GM12874 (cell line): ENCODE measurements around the gene SP8.

Experiments used
- CTCF ChIP-seq: IDR thresholded peaks from 2 replicates; pipeline ENCODE4 v1.5.1; 2011; ENCODE audit warnings: low read depth, mild to moderate bottlenecking, control low read depth, low read length, moderate library complexity; ENCODE audit not compliant: insufficient read depth

SP8 gene

GRCh38 chr7:20793248-20793647 lies 6.6 kb upstream of the SP8 start:
- TF ChIP-seq CTCF: no peak

- TF ChIP-seq CTCF: no peak
Observed at GRCh38 chr7:20791538-20792434, 5.1 kb upstream of the SP8 start.

DNA sequence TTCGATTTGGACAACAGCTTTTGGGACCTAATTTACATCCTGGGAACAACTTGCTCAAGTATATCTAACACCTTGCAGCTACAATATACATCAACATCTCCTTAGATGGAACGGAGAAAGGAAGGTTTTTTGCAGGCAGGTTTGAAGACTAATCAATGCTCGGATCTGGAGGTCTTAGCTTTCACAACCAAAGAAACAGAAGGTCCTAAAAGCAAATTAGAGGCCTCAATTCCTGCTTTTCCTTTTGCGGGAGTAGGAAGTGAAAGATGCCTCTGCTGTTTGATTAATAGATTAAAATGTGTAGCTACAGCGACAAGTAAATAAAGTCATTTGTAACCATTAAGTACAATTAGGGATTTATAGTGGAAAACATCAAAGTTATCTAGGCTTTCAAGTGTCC lies 3.7 kb upstream of the SP8 start:
- TF ChIP-seq CTCF: no peak

DNA sequence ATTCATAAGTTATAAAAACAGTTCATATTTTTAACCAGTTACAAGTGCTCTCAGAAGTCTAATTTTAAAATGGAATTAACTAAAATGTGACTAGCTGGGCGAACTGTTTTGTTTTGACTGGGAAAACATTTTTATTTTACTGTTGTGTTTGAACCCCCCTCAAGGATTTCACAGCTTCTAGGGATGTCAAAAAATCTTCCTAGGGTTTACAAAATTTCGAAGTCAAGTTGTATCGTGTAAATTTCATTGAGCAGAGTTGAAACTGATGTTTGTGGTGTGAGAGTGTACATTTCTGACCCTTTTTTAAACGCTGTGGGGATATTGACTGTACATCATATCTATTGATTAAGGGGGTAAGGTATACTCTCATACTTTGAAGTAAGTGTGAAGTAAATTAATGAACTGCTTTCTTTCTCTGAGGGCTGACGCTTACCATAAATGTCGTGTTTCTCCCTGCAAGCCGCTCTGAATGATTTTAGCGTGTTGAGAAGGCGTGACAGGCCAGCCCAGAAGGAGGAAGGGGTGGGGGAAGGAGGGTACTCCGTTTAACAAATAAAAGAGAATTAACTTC lies 1.8 kb upstream of the SP8 start:
- no peak for TF ChIP-seq CTCF

- TF ChIP-seq CTCF: no peak
Observed at GRCh38 chr7:20787660-20788419, 1.2 kb upstream of the SP8 start.

GRCh38 chr7:20786421-20786778 lies 286 bp downstream of the SP8 start:
- no peak for TF ChIP-seq CTCF

DNA sequence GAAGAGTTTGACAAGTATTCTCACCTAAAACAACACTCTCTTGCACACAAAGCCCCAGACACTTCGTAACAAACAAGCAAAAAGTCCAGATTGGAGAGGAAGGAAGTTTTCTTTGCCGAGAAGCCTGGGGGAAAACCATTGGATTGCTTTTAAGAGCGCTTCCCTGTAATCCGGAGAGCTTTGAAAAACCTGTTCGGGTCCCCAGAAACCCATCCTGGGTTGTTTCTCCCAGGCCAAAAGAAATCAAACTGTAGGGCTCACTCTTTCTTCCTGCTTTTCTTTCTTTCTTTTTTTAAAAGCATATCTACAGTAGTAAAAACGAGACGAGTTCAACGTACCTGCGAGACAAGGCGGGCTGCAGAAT lies 655 bp downstream of the SP8 start:
- no peak for TF ChIP-seq CTCF
